ENCODE measurements around the gene ADAMTS7.

DNA sequence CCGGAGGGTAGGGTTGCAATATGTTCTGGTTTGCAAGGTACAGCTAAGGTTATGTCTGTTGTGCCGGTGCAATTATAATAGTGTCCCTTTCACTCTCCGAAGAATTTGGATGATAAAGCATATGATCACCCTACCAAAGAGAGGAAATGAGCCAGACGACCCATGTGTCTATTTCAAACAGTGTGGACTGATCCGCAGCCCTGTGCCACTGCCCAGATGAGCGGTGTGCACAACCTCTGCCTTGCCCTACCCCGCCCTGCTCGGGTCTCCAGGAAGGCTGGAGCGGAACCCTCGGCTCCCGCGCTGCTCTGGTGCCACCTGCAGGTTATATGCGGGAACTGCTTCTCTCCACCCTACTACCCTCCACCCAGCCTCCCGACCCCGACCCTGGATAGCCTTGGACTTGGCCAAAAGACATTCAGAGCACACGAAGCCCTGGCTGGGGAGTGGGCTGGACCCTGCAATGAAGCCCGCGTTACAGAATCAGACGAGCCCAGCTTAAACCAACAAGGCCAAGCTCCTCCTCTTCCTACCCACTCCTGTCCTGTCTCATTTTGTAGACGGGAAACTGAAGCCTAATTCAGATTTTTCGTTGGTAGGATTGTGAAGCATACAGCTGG is 101.9 kb downstream of the ADAMTS7 start:
- peak; percentile 61 to 92 (median 86) for TF ChIP-seq CTCF (IDR thresholded peaks at IDR 0.05 in 8 of 11, conservative IDR thresholded peaks at IDR 0.05 in 3 of 11)
- TF ChIP-seq POLR2AphosphoS5 (IDR thresholded peaks at IDR 0.05) = no peak
